Esophagus muscularis mucosa (tissue), 3 donors: Measurements from ENCODE around the gene MPZL1.

Source experiments
- CTCF ChIP-seq, 3 experiments: fragments of 200-600 bp in 2 of 3; fragments of 450-650 bp in 1 of 3; sonication (generic) in 2 of 3; IDR thresholded peaks; one replicate each; pipeline ENCODE4 v1.5.1; 2017 to 2019; ENCODE audit warnings: antibody characterized with exemption in 3 of 3, mild to moderate bottlenecking in 2 of 3, moderate library complexity in 1 of 3
- POLR2A ChIP-seq: fragments of 450-650 bp; IDR thresholded peaks from one replicate; pipeline ENCODE4 v1.6.1; 2017; ENCODE audit warnings: antibody characterized with exemption, moderate library complexity, mild to moderate bottlenecking, low read depth

DNA sequence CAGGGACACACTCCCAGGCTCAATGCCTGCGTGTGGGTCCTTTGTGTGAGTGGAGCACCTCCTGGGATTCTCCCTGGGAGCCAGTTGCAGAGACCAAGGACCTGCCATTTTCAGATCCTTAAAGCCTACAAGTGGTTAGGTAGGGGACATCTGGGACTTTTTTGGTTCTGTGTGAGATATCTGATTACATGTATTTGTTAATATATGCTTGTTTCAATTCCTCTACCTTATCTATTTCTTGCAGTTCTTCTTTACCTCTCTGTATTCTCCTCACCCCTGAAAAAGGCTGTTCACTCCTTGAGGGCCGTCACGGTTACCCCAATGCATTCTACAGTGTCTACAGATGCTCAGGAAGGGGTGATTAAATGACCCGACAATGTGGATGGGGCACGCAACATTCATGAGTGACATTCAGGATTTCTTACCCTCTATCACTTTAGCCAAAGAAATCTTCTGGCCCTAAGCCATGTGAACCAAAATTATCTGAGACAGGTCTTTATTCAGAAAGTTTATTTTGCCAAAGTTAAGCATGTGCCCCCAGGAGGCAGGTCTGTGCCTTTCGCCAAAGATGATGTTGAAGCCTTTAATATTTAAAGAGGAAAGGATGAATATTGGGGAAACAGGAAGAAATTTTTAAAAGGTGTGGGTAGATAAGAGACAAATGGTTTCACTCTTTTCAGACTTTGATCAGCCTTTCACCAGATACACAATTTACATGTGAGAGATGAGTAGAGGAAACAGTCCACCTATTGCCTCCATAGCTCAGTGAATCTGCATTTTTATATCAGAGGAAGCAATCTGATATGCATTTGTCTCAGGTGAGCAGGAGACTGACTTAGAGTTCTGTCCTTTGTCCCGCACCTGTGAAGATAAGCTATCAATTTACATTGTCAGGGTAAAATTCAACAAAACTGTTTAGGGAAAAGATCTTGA lies 44.6 kb upstream of the MPZL1 start:
- no peak for TF ChIP-seq POLR2A
- TF ChIP-seq CTCF (IDR thresholded peaks at IDR 0.05) = no peak
